Osteoblast (primary cell): Measurements from ENCODE around the gene ICE1. TPM values are rescaled to one million over a fixed set of nuclear protein-coding genes. Genes with fewer than 3 reads are reported as not detected.

Experiments used
- DNase-seq: peaks from one replicate; pipeline ENCODE4 v3.0.0; 2011; ENCODE audit warnings: low spot score, mixed read lengths; ENCODE audit not compliant: insufficient read length; ENCODE audit errors: missing footprints
- H2AFZ ChIP-seq: 2 replicates; pipeline ENCODE4 v1.6.0; 2011; ENCODE audit warnings: mild to moderate bottlenecking, low read length
- H3K27ac ChIP-seq: 2 replicates; pipeline ENCODE4 v1.5.1; 2011; ENCODE audit warnings: mild to moderate bottlenecking, low read depth, low read length, moderate library complexity
- H3K27me3 ChIP-seq: 2 replicates; pipeline ENCODE4 v1.6.0; 2012; ENCODE audit warnings: mild to moderate bottlenecking, control low read depth, inconsistent platforms, low read length, moderate library complexity; ENCODE audit not compliant: insufficient read depth
- H3K36me3 ChIP-seq: 2 replicates; pipeline ENCODE4 v1.5.1; 2011; ENCODE audit warnings: mild to moderate bottlenecking, low read length, control low read depth, moderate library complexity; ENCODE audit not compliant: insufficient read depth
- H3K4me1 ChIP-seq: 2 replicates; pipeline ENCODE4 v1.5.1; 2011; ENCODE audit warnings: mild to moderate bottlenecking, low read length, control low read depth, moderate library complexity; ENCODE audit not compliant: insufficient read depth
- H3K4me2 ChIP-seq: 2 replicates; pipeline ENCODE4 v1.6.0; 2011; ENCODE audit warnings: mild to moderate bottlenecking, low read length; ENCODE audit not compliant: insufficient read depth
- H3K4me3 ChIP-seq: fragments of 200-600 bp; sonication (generic); 3 replicates; pipeline ENCODE4 v1.5.1; 2012; ENCODE audit warnings: mild to moderate bottlenecking, low read length, inconsistent platforms; ENCODE audit not compliant: insufficient read depth
- H3K79me2 ChIP-seq: 2 replicates; pipeline ENCODE4 v1.6.0; 2012; ENCODE audit warnings: mild to moderate bottlenecking, low read length, control low read depth, inconsistent platforms; ENCODE audit not compliant: insufficient read depth
- H3K9me3 ChIP-seq: 2 replicates; pipeline ENCODE4 v1.5.1; 2011; ENCODE audit warnings: low read depth, low read length, control low read depth
- H4K20me1 ChIP-seq: 2 replicates; pipeline ENCODE4 v1.6.0; 2012; ENCODE audit warnings: mild to moderate bottlenecking, low read length, control low read depth; ENCODE audit not compliant: insufficient read depth
- total RNA-seq: library from RNA; depleted of rRNA; stranded (reverse); fragments of >200 nt; gene quantifications from 2 replicates; pipeline ENCODE4 v1.2.3, GENCODE V29; 2012
- TF ChIP-seq, protein P1 (sequence below): IDR thresholded peaks from 2 replicates; pipeline ENCODE4 v1.5.1; 2011; ENCODE audit warnings: mild to moderate bottlenecking, low read depth, low read length, moderate library complexity; ENCODE audit errors: extremely low read depth

ICE1 gene
- total RNA-seq, 1 donor = 34.0 TPM

GRCh38 chr5:5481633-5482032 is 59.2 kb downstream of the ICE1 start:
- Histone ChIP-seq H3K79me2 (no peaks in the 10 kb centered on the region), H3K27ac (no peak overlapping the region), H2AFZ (no peak overlapping the region), H3K9me3 (no peaks in the 10 kb centered on the region), H3K36me3 (no peaks in the 10 kb centered on the region), H3K27me3 (no peaks in the 10 kb centered on the region), H4K20me1 (no peaks in the 10 kb centered on the region), H3K4me1 (no peaks in the 10 kb centered on the region), H3K4me3 (no peak overlapping the region), H3K4me2 (no peak overlapping the region)
- DNase-seq = no peak
- TF ChIP-seq, protein P1, sequence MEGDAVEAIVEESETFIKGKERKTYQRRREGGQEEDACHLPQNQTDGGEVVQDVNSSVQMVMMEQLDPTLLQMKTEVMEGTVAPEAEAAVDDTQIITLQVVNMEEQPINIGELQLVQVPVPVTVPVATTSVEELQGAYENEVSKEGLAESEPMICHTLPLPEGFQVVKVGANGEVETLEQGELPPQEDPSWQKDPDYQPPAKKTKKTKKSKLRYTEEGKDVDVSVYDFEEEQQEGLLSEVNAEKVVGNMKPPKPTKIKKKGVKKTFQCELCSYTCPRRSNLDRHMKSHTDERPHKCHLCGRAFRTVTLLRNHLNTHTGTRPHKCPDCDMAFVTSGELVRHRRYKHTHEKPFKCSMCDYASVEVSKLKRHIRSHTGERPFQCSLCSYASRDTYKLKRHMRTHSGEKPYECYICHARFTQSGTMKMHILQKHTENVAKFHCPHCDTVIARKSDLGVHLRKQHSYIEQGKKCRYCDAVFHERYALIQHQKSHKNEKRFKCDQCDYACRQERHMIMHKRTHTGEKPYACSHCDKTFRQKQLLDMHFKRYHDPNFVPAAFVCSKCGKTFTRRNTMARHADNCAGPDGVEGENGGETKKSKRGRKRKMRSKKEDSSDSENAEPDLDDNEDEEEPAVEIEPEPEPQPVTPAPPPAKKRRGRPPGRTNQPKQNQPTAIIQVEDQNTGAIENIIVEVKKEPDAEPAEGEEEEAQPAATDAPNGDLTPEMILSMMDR = no peak

- no peak overlapping the region for H3K4me2 ChIP-seq
- DNase-seq = no peak
- no peaks in the 10 kb centered on the region for H3K4me1 ChIP-seq
- H3K4me3 ChIP-seq = no peak overlapping the region
- no peak overlapping the region for H3K27ac ChIP-seq
- peaks cover 6% of the 10 kb centered on the region for H3K36me3 ChIP-seq
- H3K27me3 ChIP-seq = no peaks in the 10 kb centered on the region
- no peak overlapping the region for H2AFZ ChIP-seq
- H4K20me1 ChIP-seq = no peaks in the 10 kb centered on the region
- TF ChIP-seq, protein P1 = no peak
- no peaks in the 10 kb centered on the region for H3K9me3 ChIP-seq
- no peaks in the 10 kb centered on the region for H3K79me2 ChIP-seq
These were observed 60.9 kb downstream of the ICE1 start for GRCh38 chr5:5483350-5483749.

DNA sequence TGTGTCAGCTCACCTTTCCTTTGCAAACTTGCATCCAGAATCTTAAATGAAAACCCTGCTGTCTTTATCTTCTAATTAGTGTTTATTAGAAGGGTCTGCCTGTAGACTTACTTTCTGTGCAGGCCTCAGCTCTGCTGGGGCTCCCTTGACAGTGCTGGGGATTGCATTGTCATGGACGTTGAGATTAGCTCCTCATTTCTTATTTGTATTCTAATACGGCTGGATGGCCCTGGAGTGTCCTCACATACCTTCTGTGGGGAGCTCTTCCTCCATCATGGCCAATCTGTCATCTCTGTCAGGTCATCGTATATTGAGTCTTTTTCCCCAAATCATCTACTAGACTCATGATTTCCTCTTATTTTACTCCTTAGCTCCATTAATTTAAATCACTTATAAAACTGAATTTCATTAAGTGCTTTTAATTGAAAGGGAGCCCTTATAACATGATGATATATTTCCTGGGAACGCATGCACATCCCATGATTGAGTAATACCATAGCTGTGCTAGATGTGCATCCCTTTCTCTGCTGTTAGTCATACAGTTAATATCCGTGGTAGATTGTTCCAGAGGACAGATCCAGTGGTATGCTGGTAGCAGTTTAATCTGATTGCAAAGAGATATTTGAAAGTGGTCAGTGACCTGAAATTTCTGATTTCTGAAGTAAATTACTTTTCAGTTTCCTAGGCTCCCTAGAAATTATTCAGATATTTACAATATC is 61.6 kb downstream of the ICE1 start:
- DNase-seq = no peak
- Histone ChIP-seq H3K4me1 (no peaks in the 10 kb centered on the region), H2AFZ (no peak overlapping the region), H4K20me1 (no peaks in the 10 kb centered on the region), H3K27ac (no peak overlapping the region), H3K4me3 (no peak overlapping the region), H3K4me2 (no peak overlapping the region), H3K79me2 (no peaks in the 10 kb centered on the region), H3K27me3 (no peaks in the 10 kb centered on the region), H3K9me3 (no peaks in the 10 kb centered on the region), H3K36me3 (peaks cover 6% of the 10 kb centered on the region)
- TF ChIP-seq, protein P1 = no peak

DNA sequence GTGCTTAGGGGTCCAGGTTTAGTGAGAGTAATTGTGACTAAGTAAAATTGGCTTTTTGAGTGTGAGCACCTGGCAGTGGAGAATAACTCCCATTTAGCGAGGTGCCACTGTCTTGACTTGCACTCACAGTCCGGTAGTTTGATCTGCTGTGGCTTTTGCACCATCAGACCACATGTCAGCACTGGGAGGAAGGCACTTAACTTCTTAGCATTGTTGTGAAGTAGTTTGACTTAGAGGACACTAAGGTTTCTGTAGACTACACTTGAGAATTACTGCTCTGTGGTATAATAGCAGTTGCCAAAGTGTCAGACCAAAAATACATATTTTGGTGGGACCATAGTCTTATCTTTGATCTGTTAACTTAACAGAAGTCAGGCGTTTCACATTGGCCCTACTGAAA is 63.6 kb downstream of the ICE1 start:
- Histone ChIP-seq H3K4me3 (no peak overlapping the region), H3K36me3 (peaks cover 6% of the 10 kb centered on the region)

More for the DNA sequence above, 63.6 kb downstream of the ICE1 start:
- no peak overlapping the region for H2AFZ ChIP-seq
- DNase-seq = no peak
- TF ChIP-seq, protein P1 = no peak
- H3K4me1 ChIP-seq = no peaks in the 10 kb centered on the region
- no peaks in the 10 kb centered on the region for H4K20me1 ChIP-seq
- no peaks in the 10 kb centered on the region for H3K27me3 ChIP-seq
- no peaks in the 10 kb centered on the region for H3K9me3 ChIP-seq
- H3K27ac ChIP-seq = no peak overlapping the region
- no peak overlapping the region for H3K4me2 ChIP-seq
- H3K79me2 ChIP-seq = no peaks in the 10 kb centered on the region
